NOMO-1 treated with dmso at 0.1 percent for 144 hours (cell line): ENCODE results near the gene POLA2.

ENCODE experiments used
- DNase-seq: peaks from one replicate; lab custom pipeline; 2025; ENCODE audit not compliant: unreplicated experiment; lab: John Stamatoyannopoulos, UW

POLA2 gene

GRCh38 chr11:65305501-65306268, 43.9 kb downstream of the POLA2 start:
- no peak for DNase-seq

DNA sequence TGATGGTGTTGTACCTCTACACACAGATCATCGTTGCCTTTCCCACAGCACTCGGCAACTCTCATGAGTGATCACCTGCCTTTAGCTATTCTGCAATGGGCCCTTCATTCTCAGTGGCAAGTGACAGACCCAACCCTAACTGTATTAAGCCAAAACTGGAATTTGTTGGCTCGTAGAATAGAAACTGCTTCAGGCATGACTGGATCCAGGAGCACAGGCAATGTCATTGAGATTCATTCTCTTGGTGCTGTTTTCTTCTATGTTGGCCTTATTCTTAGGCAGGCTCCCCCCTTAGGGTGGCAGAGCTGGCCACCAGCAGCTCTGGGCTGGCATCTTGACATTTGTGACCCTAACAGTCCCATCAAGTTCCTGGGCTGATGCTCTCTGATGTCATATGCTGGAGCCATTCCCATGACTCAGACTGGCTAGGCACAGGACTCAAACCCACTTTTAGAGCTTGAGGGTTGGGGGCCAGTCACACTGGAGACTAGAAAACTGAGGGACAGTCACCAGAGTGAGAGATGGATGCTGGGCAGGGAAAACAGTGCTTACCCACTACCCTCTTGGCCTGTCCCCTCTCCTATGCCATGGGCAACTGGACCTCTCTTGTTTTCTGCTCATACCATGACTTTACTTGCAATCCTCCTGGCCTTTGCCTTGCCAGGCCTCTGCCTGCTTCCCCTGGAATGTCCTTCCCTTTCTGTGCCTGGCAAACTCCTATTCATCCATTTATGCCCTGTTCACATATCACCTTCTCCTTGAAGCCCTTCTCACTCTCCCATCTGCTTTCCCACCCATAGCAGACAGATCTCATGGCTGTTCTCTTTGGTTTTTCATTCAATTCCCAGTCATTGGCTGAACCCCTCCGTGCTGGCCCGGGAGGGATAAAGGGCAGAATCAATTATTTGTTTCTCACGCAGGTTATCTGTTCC, 45.8 kb downstream of the POLA2 start:
- no peak for DNase-seq

GRCh38 chr11:65308281-65308891, 46.6 kb downstream of the POLA2 start:
- DNase-seq = no peak

DNA sequence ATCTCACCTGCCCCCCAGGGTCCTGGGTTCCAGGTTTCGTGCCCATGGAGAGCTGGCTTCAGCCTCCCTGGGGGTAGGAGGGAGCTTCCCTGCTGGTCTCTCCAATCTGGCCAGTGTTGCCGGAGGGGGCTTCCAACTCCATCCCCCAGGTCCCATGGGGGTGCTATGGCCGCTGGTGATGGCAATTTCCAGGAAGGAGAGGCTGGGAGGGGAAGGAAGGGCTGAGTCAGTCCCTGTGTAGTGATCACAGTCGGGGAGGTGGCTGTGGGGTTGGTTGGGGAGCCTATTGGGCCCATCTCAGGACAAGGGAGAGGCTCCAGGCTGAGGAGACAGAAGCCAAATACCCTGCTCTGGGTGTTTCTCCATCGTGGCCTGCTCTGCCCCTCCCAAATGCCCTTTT, 47.2 kb downstream of the POLA2 start:
- no peak for DNase-seq

DNA sequence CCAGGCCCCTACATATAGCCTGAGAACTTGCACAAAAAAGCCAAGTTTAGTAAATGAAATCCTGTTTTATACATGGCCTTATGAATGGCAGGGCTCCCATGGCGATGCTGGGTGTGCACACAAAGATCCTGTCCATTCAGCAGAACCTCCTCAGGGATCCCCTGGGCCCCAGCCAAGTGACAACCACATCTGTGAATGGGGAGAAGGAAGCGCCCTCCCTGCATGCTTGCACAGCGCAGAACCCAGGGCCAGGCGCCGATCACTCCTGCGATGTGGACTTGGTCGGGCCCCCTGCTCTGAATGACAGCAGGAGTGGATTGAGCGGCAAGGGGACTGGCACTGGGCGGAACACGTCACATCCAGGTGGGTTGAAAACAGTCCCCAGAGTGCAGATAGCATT, 48.5 kb downstream of the POLA2 start:
- DNase-seq = no peak

DNA sequence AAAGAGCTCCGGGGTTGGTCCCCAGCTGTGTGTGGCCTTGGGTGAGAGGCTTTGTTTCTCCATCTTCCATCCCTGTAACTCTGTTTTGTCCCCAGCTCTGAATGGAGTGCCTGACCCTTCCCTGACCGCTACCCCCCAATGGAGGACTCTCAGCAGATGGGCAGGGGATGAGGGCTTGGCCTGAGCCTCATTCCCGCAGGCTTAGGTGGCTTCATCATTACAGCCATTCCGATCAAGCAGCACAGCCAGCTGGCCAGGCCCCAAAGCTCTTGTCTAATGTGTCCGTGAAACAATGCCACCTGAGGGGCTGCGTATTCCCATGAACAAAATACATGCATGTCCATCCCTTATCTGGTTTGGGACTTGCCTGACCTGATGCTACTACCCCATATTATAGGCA, 49.0 kb downstream of the POLA2 start:
- no peak for DNase-seq

DNA sequence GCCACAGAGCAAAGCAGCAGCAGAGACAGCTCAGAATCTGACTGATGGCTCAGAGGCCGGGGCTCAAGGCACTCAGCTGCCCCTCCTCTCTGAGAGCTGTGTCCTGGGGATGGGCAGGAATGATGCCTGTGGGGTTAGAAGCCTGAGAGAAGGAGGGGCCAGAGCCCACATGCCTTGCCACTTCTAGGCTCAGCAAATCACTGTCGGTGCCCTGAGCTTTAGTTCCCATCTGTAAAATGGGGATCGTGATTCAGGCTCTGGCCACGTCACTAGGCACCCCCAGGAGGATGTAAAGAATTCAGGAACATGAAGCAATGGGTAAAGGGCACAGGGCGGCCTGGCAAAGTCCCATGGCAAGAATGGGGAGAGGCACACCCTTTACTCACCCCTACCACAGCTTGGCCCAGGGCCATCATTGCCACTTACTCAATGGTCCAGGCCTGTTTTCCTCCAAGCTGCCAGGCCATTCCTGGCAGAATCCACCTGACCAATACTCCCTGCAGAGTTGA, 49.5 kb downstream of the POLA2 start:
- DNase-seq = no peak

GRCh38 chr11:65314501-65315203, 52.9 kb downstream of the POLA2 start, which contains the start of gene CDC42EP2:
TSS of gene CDC42EP2 (plus strand) at chr11:65314866. CDS start at chr11:65320899, 6,033 bp downstream.
- peak; percentile 33 for DNase-seq

DNA sequence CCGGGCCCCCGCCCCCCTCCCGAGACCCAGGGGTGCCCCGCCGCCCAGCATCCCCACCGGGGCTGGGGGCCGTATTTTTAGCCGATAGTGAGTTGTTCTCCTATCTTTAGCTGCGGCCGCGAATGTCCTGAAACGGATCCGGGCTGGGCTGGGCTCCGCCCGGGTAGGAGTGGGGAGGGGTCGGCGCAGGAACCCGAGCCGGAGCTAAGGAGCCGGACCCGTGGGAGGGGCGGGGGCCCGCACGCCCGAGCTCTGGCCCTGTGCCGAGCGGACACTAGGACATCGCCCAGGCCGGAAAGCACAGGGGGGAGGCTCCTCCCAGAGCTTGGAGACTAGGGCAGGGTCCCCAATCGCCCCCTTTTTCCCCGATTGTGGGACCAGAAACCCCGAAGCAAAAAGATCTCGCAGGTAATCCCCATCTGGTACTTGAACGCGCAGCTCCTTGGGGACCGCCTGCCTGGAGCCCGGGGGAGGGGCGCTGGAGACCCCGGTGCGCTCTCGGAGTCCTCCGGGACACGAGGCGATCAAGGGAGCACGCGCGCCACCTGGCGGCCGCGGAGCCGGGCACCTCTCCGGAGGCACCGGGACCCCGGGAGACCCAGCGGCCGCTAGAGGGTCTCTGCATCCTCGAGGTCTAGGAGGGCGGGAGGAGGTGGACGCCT, 53.6 kb downstream of the POLA2 start:
- no peak for DNase-seq

DNA sequence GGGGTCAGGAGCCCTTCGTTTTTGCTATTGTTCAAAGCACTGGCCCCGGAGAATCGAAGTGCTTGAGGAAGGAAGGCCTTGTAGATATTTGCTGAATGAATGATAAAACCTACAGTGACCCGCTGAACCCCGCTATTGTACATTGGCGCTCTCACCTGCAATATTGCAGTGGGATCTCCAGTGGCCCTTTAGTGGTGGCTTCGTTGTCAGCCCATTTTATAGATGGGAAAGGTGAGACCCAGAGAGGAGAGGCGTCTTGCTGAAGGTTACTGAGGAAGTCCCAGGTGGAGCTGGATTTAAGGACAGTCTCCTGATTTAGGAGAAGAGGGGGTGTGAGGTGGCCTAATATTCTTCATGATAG, 54.1 kb downstream of the POLA2 start:
- no peak for DNase-seq

DNA sequence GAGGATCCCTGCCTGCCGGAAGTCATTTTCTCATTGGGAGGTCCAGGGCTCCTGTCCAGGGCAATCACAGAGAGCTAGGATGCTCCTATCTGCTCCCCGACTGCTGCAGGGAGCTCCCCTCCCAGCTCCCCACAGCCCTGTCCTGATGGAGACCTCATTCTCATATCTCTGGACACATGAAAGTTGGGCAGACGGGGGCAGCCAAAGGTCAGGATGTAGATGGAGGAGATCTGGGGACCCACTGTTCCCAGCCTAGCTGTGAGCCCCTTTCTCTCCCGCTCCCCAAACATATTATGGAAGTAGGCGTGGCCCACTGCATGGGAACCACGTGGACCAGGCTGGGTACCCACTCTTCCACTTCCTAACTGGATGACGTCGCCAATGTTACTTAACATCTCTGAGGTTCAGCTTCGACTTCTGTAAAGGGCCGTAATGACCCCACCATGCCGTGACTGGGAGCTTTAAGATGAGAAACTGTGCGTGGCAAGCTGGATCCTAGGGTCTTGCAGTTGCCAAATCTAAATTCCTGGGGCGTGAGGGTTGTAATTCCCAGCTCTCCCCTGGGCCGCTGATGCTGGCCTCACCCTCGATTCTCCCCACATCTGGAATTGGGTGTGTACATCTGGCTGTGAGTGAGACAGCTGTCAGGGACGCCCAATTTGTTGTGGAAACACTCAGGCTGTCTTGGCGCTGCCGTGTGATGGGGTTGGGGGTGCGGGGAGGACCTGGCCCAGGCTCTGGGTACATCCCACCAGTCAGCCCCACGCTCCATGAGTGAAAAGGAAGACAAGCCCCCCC, 54.7 kb downstream of the POLA2 start:
- DNase-seq = peak; percentile 17

GRCh38 chr11:65317025-65317786, 55.4 kb downstream of the POLA2 start:
- no peak for DNase-seq

- DNase-seq = no peak
Measured at GRCh38 chr11:65320386-65321075, 58.8 kb downstream of the POLA2 start.

DNA sequence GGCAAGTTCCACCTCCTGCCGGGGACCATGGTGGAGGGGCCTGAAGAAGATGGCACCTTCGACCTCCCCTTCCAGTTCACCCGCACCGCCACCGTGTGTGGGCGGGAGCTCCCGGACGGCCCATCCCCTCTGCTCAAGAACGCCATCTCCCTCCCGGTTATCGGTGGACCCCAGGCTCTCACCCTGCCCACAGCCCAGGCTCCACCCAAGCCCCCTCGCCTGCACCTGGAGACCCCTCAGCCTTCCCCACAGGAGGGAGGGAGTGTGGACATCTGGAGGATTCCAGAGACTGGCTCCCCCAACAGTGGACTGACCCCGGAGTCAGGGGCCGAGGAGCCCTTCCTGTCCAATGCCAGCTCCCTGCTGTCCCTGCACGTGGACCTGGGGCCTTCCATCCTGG, 59.3 kb downstream of the POLA2 start:
- DNase-seq = no peak

DNA sequence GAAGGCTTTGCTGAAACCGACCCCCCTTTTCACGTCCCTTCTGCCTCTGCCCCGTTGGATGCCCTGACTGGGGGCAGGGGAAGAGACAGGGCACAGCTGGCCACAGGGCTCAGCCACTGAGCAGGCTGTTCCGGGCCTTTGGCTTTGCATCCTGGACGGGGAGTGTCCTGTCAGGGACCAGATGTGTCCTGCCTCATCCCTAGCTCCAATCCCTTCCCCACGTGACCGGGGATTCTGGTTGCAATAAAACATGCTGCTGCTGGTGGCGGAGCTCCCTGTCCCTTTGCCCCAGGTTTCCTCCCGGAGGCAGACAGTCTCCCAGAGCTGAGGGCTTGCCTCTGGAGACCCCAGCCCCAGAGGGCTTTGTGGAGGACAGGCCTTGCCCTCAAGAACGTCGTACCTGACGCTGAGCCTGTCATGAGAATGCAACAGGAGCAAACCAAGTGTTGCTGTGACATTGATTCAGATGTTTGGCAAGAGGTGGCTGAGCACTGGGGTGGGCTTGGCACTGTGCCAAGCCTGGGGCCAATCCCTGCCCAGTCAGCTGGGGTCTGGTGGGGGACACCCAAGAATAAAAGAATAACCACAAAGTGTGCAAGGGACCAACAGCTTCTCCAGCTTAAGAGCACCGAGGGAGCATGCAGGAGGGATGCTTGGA, 60.2 kb downstream of the POLA2 start:
- DNase-seq = no peak

DNA sequence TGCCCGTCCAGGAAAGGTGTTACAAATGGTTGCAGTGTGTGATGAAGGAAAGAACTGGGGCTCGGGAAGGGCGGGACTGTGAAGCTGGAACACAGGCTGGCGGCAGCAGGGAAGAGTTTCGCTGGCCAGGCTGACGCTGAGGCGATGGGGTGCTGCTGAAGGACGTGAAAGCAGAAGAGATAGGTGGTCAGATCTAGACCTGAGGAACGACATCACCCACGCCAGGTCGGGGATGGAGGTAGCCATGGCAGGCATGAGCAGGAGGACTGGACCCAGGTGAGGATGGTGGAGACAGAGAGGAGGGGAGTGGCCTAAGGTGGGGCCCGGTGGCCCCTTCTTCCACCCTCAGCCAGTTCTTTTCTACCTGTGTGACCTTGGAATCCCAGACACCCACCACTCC, 62.1 kb downstream of the POLA2 start:
- DNase-seq = no peak

DNA sequence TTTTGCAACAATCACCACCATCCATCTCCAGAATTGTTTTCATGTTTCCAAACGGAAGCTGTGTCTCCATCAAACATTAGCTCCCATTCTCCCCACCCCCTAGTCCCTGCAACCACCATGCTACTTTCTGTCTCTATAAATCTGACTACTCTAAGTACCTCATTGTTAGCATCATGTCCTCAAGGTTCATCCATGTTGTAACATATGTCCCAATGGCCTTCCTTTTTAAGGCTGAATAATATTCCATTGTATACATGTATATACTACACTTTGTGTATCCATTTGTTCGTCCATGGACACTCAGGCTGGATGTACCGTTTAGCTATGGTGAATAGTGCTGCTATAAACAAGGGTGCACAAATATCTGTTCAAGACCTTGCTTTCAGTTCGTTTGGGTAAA, 63.7 kb downstream of the POLA2 start:
- DNase-seq = no peak

- DNase-seq = no peak
Measured at GRCh38 chr11:65327021-65327420, 65.3 kb downstream of the POLA2 start.
